K562 (cell line): ENCODE measurements around the gene ARHGAP30.

ENCODE experiments used
- MAX ChIP-seq: sonication (generic); formaldehyde crosslinking; IDR thresholded peaks from 2 replicates; pipeline ENCODE4 v1.9.0; 2022; ENCODE audit warnings: mild to moderate bottlenecking, missing genetic modification reagents
- MAZ ChIP-seq, 2 experiments: fragments of 450-650 bp in 1 of 2; sonication (generic) in 1 of 2; formaldehyde crosslinking; IDR thresholded peaks in 1 of 2; conservative IDR thresholded peaks in 1 of 2; 2 replicates each; pipeline versions ENCODE4 v1.4.0 to v1.5.0; 2020; ENCODE audit warnings: mild to moderate bottlenecking in 1 of 2, missing genetic modification reagents in 1 of 2
- MTA3 ChIP-seq: fragments of 450-650 bp; formaldehyde crosslinking; IDR thresholded peaks from 2 replicates; pipeline ENCODE4 v1.6.1; 2017; ENCODE audit warnings: mild to moderate bottlenecking, borderline replicate concordance

DNA sequence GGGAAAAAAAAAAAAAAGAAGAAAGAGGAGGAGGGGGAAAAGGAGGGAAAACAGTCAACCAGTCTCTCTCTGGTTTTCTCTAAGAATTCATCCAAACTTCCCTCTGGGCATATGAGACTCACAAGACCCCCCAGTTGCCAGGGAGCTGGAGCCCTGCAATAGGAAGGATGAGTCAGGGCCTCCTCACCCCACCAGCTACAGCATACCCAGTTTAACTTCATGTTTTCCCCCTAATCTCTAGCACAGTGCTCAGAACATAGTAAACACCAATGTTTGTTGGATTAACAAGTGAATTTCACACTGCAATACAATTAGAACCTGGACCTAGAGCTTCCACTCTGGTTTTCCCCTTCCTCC is 56.6 kb downstream of the ARHGAP30 start:
- TF ChIP-seq MTA3 (no peak), MAZ (CRISPR knock-in tag; conservative IDR thresholded peaks at IDR 0.05 in 1 of 2, IDR thresholded peaks at IDR 0.05 in 1 of 2) (no peak), MAX (no peak)
